ENCODE results near the gene RAI1. TPM values are rescaled to one million over a fixed set of nuclear protein-coding genes. Genes with fewer than 3 reads are reported as not detected.
A peak's percentile ranks its signal among the peaks of the same experiment; 100 is the strongest.

The RAI1 gene
- total RNA-seq, 1 donor from 2014 or later: 29.2 TPM

- Histone ChIP-seq H3K36me3 (peaks cover 0 to 7% of the 10 kb centered on the region in 2 donors), H3K27me3 (no peaks in the 10 kb centered on the region), H3K4me3 (no peak overlapping the region), H3K27ac (no peak overlapping the region), H3K4me1 (peaks cover 53% of the 10 kb centered on the region), H3K9me3 (no peaks in the 10 kb centered on the region)
- DNase-seq (ENCODE audit: extremely low spot score in 2 of 2): no peak
- TF ChIP-seq POLR2AphosphoS5 (IDR thresholded peaks at IDR 0.05; ENCODE audit: insufficient read depth in 1 of 2, low read depth in 1 of 2): no peak
- intact Hi-C loops (cut with DNase I): no loop called here
Measured at GRCh38 chr17:17788967-17789366, 107.7 kb downstream of the RAI1 start.

GRCh38 chr17:17789410-17789809, 108.2 kb downstream of the RAI1 start:
- H3K27ac ChIP-seq: peak overlapping the region; percentile 77
- peaks cover 0 to 11% of the 10 kb centered on the region in 2 donors for H3K36me3 ChIP-seq
- intact Hi-C loops (cut with DNase I): no loop called here
- TF ChIP-seq CTCF (IDR thresholded peaks at IDR 0.05) (no peak), POLR2AphosphoS5 (IDR thresholded peaks at IDR 0.05; ENCODE audit: insufficient read depth in 1 of 2, low read depth in 1 of 2) (no peak), POLR2A (IDR thresholded peaks at IDR 0.05) (no peak)
- H3K4me1 ChIP-seq: peaks cover 49% of the 10 kb centered on the region
- no peak for DNase-seq (ENCODE audit: extremely low spot score in 2 of 2)
- H3K27me3 ChIP-seq: no peaks in the 10 kb centered on the region
- H3K9me3 ChIP-seq: no peaks in the 10 kb centered on the region
- H3K4me3 ChIP-seq: no peak overlapping the region

GRCh38 chr17:17789828-17790636, 108.8 kb downstream of the RAI1 start:
- no peak for DNase-seq (ENCODE audit: extremely low spot score in 2 of 2)
- intact Hi-C loops (cut with DNase I): no loop called here
- Histone ChIP-seq H3K27me3 (no peaks in the 10 kb centered on the region), H3K4me1 (peaks cover 43% of the 10 kb centered on the region), H3K36me3 (peaks cover 0 to 17% of the 10 kb centered on the region in 2 donors), H3K4me3 (no peak overlapping the region), H3K9me3 (no peaks in the 10 kb centered on the region), H3K27ac (peak overlapping the region; percentile 77)
- TF ChIP-seq CTCF (IDR thresholded peaks at IDR 0.05) (no peak), POLR2A (IDR thresholded peaks at IDR 0.05) (no peak), POLR2AphosphoS5 (IDR thresholded peaks at IDR 0.05; ENCODE audit: insufficient read depth in 1 of 2, low read depth in 1 of 2) (no peak)

- no peaks in the 10 kb centered on the region for H3K9me3 ChIP-seq
- peaks cover 41% of the 10 kb centered on the region for H3K4me1 ChIP-seq
- peak overlapping the region; percentile 77 for H3K27ac ChIP-seq
- intact Hi-C loops (cut with DNase I): no loop called here
- TF ChIP-seq POLR2AphosphoS5 (IDR thresholded peaks at IDR 0.05; ENCODE audit: insufficient read depth in 1 of 2, low read depth in 1 of 2): peak in 1 of 2 donors; percentile 39
- no peak for TF ChIP-seq CTCF (IDR thresholded peaks at IDR 0.05)
- TF ChIP-seq POLR2A (IDR thresholded peaks at IDR 0.05): no peak
- no peaks in the 10 kb centered on the region for H3K27me3 ChIP-seq
- no peak overlapping the region for H3K4me3 ChIP-seq
- DNase-seq (ENCODE audit: extremely low spot score in 2 of 2): no peak
- H3K36me3 ChIP-seq: peaks cover 0 to 26% of the 10 kb centered on the region in 2 donors
Measured at GRCh38 chr17:17790637-17791464, 109.6 kb downstream of the RAI1 start.

GRCh38 chr17:17792037-17792550, 110.8 kb downstream of the RAI1 start:
- peaks cover 41% of the 10 kb centered on the region for H3K4me1 ChIP-seq
- H3K36me3 ChIP-seq: peaks cover 0 to 36% of the 10 kb centered on the region in 2 donors
- no peaks in the 10 kb centered on the region for H3K27me3 ChIP-seq
- H3K9me3 ChIP-seq: no peaks in the 10 kb centered on the region
- H3K4me3 ChIP-seq: peak overlapping the region in 1 of 2 donors; percentile 29
- peak overlapping the region; percentile 77 for H3K27ac ChIP-seq
- DNase-seq (ENCODE audit: extremely low spot score in 2 of 2): no peak
- intact Hi-C loops (cut with DNase I): no loop called here
- no peak for TF ChIP-seq POLR2A (IDR thresholded peaks at IDR 0.05)
- no peak for TF ChIP-seq CTCF (IDR thresholded peaks at IDR 0.05)
- TF ChIP-seq POLR2AphosphoS5 (IDR thresholded peaks at IDR 0.05; ENCODE audit: insufficient read depth in 1 of 2, low read depth in 1 of 2): no peak
